GM12891 (cell line): ENCODE data around the gene SRXN1.

Experiments
- DNase-seq: peaks from one replicate; pipeline ENCODE4 v3.0.0; 2011; ENCODE audit warnings: low spot score; ENCODE audit not compliant: insufficient read length
- FAIRE-seq: peaks from 2 replicates; lab custom pipeline; 2011; peaks lifted over from hg19 to GRCh38; lab: Jason Lieb, UNC
- PAX5 ChIP-seq: IDR thresholded peaks from 2 replicates; pipeline ENCODE4 v1.6.1; 2011; ENCODE audit warnings: low read length, moderate library complexity, mild to moderate bottlenecking; ENCODE audit not compliant: insufficient read depth, severe bottlenecking
- POLR2A ChIP-seq: IDR thresholded peaks from 2 replicates; pipeline ENCODE4 v1.6.1; 2011; ENCODE audit warnings: low read depth, low read length, control low read depth
- POLR2AphosphoS5 ChIP-seq: IDR thresholded peaks from 2 replicates; pipeline ENCODE4 v1.6.1; 2011; ENCODE audit warnings: low read depth, low read length, control low read depth
- POU2F2 ChIP-seq: IDR thresholded peaks from 2 replicates; pipeline ENCODE4 v1.6.1; 2011; ENCODE audit warnings: low read depth, mild to moderate bottlenecking, control low read depth, low read length, moderate library complexity
- SPI1 ChIP-seq: IDR thresholded peaks from 2 replicates; pipeline ENCODE4 v1.6.1; 2011; ENCODE audit warnings: low read depth, low read length, control low read depth
- TAF1 ChIP-seq: IDR thresholded peaks from 2 replicates; pipeline ENCODE4 v1.6.1; 2011; ENCODE audit warnings: low read depth, low read length, control low read depth

Gene SRXN1

GRCh38 chr20:667351-668034 lies 14.5 kb upstream of the SRXN1 start:
- peak; percentile 74 for FAIRE-seq
- DNase-seq: no peak
- TF ChIP-seq POLR2A: no peak
- TF ChIP-seq POU2F2: no peak

DNA sequence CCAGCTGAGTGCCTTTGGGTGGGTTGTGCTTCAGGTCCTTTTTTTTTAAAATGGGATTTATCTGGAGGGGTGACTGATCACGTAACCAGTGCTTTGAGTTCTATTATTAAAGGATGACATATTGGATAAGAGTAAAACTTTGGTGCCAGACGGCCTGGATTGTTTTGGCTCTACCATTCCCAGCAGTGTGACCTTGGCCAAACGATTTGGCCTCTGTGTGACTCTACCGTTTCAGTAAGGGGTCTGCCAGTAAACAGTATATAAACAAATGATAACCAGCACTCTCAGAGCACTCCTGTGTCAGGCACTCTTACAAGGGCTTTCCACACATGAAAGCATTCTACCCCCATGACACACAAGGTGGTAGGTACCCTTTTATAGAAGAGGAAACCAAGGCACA lies 13.9 kb upstream of the SRXN1 start:
- DNase-seq (no peak), FAIRE-seq (no peak)
- TF ChIP-seq PAX5 (no peak), TAF1 (no peak), POLR2A (no peak), SPI1 (no peak), POU2F2 (no peak), POLR2AphosphoS5 (no peak)

DNA sequence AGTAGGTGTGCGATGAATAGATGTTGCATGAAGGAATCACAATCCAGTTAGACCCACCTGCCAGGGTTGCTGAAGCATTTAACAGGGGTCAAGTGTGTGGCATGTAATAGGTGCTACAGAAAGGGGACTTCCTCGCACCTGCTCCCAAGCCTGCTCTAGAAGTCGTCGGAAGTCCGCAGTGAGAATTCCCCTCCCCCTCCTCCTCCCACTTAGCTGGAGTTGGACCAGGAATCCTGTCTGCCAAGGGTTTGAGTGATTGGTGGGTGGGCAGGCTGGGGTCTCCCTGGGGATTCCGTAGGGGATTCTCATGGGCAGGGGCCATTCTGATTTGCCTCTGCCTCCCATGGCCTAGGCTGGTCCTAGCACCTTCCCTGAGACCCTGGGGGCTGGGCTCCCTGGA lies 12.3 kb upstream of the SRXN1 start:
- DNase-seq (no peak), FAIRE-seq (no peak)
- TF ChIP-seq SPI1: no peak
- no peak for TF ChIP-seq PAX5
- TF ChIP-seq TAF1: no peak

- DNase-seq: no peak
- TF ChIP-seq POU2F2: no peak
- no peak for TF ChIP-seq POLR2AphosphoS5
- no peak for TF ChIP-seq POLR2A
- TF ChIP-seq SPI1: no peak
- no peak for TF ChIP-seq PAX5
- no peak for TF ChIP-seq TAF1
These were observed 11.6 kb upstream of the SRXN1 start for GRCh38 chr20:664576-664975.

DNA sequence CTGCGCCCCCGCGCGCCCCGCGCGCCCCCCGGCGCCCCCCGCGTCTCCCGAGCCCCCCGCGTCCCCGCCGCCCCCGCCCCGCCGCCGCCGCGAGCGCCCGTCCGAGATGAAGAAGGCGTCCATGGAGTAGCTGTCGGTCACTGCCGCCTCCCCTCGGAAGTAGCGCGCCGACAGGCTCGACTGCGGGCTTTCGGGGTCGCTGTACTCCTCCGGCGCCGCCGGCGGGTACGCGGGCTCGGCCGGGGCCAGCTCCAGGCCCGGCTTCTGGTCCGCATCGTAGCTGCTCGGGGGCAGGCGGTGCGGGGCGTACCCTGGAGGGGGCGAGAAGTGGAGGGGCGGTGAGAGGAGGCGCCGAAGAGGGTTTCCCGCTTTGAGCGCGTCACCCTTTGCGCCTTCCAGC lies 11.2 kb upstream of the SRXN1 start:
- no peak for FAIRE-seq
- no peak for TF ChIP-seq PAX5
- TF ChIP-seq TAF1: no peak
- no peak for TF ChIP-seq POLR2AphosphoS5
- TF ChIP-seq POLR2A: no peak
- TF ChIP-seq POU2F2: no peak
- no peak for TF ChIP-seq SPI1
- DNase-seq: no peak

More at GRCh38 chr20:664576-664975, 11.6 kb upstream of the SRXN1 start:
- FAIRE-seq: no peak

DNA sequence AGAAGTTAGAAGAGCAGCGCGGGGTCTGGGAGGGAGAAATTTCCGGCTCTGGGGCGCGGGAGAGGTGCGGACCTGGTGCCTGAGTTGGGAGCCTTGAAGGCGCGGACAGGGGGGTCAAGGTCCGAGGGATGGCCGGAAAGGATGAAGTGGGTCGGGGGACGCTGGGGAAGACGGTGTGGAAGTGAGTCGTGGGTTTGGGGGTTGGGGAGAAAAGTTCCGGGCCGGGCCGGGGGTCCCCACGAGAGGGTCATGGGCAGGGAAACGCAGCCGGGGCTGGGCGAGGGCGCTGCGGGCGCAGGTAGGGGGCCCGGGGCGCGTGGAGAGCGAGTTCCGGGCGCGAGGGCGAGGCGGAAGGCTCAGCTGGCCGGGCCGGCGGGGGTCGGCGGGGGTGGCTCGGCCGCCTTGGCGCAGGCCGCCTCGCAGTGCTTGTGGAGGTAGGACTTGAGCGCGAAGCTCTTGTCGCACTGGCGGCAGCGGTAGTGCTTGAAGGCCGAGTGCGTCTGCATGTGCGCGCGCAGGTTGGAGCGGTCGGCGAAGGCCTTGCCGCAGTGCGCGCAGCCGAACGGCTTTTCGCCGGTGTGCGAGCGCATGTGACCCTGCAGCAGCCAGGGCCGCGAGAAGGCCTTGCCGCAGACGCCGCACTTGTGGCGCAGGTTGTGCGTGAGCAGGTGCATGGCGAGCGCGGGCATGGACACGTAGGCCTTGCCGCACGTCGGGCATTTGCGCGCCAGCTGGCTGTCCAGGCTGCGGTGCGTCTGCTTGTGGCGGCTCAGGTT lies 10.5 kb upstream of the SRXN1 start:
- FAIRE-seq: no peak
- TF ChIP-seq POLR2AphosphoS5 (no peak), PAX5 (no peak), POLR2A (no peak)
- DNase-seq: no peak

DNA sequence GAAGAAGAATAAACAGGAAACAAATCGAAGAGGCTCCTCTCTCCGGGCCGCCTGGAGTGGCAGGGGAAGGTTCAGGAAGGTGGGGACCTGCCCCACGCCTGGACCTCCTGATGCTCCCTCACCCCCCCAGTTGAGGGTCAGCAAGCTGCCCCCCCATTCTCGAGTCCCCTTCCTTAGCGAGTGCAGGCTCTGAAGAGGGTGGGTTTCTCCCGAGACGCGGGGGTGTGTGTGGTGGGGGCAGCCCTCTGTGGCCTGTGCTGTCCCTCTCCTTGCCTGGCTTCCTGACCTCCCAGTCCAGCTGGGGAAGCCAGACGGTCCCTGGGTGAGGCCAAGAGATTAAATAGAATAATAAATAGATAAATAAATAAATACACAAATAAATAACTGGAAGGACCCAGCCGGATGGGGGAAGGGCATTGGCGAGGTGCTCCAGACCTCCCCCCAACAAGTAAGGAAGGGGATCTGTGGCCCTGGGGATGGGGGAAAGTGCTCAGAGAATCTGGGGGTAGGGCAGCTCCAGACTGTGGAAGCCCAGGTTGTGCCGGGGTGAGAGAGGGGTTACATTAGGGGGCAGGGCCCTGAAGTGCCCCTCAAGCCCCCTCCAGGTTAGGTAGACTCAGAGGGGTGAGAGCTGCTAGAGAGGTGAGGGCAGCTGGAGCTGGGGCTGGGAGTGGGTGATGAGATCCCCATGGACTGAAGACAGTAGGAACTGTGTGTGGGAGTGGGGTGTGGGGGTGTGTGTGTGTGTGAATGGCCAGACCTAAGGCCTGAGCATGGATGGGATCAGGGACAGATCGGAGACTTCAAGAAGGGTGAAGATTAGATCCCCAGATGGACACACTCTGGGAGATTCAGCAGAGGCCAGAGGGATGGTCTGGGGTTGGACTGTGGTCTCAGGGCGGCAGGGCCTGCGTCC lies 9.5 kb upstream of the SRXN1 start:
- no peak for TF ChIP-seq POLR2AphosphoS5
- no peak for TF ChIP-seq PAX5
- TF ChIP-seq TAF1: no peak
- TF ChIP-seq POU2F2: no peak
- no peak for TF ChIP-seq SPI1
- no peak for TF ChIP-seq POLR2A
- FAIRE-seq (no peak), DNase-seq (no peak)

- TF ChIP-seq POU2F2: no peak
- no peak for TF ChIP-seq TAF1
- no peak for TF ChIP-seq POLR2A
- TF ChIP-seq SPI1: no peak
- TF ChIP-seq PAX5: no peak
- TF ChIP-seq POLR2AphosphoS5: no peak
- no peak for DNase-seq
- FAIRE-seq: no peak
These were observed 8.7 kb upstream of the SRXN1 start for GRCh38 chr20:661474-662270.

DNA sequence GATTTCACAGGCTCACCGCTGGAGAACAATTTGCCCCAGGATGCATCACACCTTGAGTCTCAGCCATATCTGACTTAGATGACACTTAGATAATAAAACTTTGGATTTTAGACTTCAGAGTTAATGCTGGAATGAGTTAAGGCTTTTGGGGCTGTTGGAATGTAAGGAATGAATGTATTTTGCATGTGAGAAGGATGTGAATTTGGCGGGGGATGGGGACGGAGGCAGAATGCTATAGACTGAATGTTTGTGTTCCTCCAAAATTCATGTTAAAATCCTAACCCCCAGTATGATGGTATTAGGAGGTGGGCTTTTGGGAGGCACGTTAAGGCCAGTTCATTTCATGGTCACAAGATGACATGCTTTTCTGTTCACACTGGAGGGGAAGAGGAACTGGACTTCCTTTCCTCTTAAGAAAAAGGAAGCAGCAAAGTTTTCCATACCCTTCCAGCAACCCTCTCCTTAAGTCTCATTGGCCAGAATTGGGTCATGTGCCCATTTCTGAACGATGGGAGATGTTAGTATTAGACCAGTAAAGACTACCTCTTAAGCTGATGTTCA lies 5.8 kb upstream of the SRXN1 start:
- TF ChIP-seq TAF1: no peak
- TF ChIP-seq SPI1: no peak
- TF ChIP-seq POLR2A: no peak
- no peak for TF ChIP-seq POU2F2
- TF ChIP-seq PAX5: no peak
- TF ChIP-seq POLR2AphosphoS5: no peak
- FAIRE-seq (no peak), DNase-seq (no peak)
